ENCODE data around the gene PAGR1. TPM values are rescaled to one million over a fixed set of nuclear protein-coding genes. Genes with fewer than 3 reads are reported as not detected.

The PAGR1 gene
- total and polyA plus RNA-seq, 2 of the 13 experiments (the other 11 are each of a cell fraction or from before 2014, with no cell fraction given), result 9.8 to 66.4 TPM

DNA sequence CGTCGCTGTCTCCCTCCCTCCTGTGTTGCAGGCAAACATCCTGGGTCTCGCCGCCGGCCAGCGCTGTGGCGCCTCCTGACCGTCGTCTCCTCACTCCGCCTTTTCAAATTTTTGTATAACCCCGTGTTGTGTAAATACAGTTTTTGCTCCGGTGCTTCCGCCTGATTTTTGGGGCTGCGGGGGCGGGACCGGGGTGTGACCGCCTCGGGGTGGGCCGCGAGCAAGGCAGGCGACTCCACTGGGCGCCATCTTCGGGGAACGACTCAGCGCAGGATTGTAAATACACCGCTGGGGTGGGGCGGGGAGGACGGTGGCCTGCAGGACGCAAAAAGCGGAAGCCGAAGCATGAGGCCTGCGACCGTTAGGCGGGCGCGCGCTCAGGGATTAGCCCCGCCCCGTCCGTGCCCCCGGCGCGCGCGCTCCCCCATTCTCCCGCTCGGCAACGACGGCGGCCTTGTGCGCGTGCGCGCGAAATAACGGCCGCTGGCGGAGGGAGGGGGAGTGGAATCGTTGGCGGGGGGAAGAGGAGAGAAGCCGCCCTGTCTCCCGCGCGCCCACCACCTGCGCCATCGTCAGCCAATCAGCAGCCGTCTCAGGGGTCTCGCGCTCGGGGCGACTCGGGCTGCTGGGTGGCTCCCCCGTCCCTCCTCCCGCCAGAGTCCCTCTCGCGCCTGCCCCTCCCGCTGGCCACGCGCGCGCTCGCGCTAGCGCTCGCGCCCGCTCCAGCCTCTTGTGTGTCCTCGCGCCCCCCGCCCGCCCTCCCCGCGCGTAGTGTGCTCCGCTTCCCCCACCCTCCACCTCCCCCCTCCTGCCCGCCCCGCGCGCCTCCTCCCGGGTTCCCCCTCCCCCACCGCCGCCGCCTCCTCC, 10.5 kb upstream of the PAGR1 start (continued):
- no peak; the same call in 1 of the 2 replicates for TF ChIP-seq ZMYM3 (CRISPR knock-in tag; IDR thresholded peaks at IDR 0.05)
- TF ChIP-seq MXD4 (CRISPR knock-in tag; IDR thresholded peaks at IDR 0.05), result peak; percentile 85
- peak; percentile 37; the same call in 1 of the 2 replicates for TF ChIP-seq ZNF33B (CRISPR knock-in tag; IDR thresholded peaks at IDR 0.05)
- TF ChIP-seq ZNF780A (CRISPR knock-in tag; IDR thresholded peaks at IDR 0.05), result peak; percentile 93; the same call in 1 of the 2 replicates
- 0 out of 2 replicates have a peak, but pooled peaks have one; percentile 44 for TF ChIP-seq MTF1 (CRISPR knock-in tag; IDR thresholded peaks at IDR 0.05)
- TF ChIP-seq SMYD3 (CRISPR knock-in tag; IDR thresholded peaks at IDR 0.05), result peak; percentile 96
- peak; percentile 94 for TF ChIP-seq KMT2A (CRISPR knock-in tag; IDR thresholded peaks at IDR 0.05)
- peak; percentile 93 for TF ChIP-seq SIN3B (IDR thresholded peaks at IDR 0.05; ENCODE audit: low read length)
- TF ChIP-seq SP4 (CRISPR knock-in tag; IDR thresholded peaks at IDR 0.05), result peak; percentile 90
- no peak for TF ChIP-seq FOXA1 (IDR thresholded peaks at IDR 0.05)
- TF ChIP-seq FOXA1 (CRISPR knock-in tag; IDR thresholded peaks at IDR 0.05), result peak; percentile 97
- peak; percentile 88; the same call in 1 of the 2 replicates for TF ChIP-seq ZNF839 (CRISPR knock-in tag; IDR thresholded peaks at IDR 0.05; ENCODE audit: borderline replicate concordance)
- no peak for TF ChIP-seq NR2F6 (IDR thresholded peaks at IDR 0.05)
- TF ChIP-seq NR2F6 (CRISPR knock-in tag; IDR thresholded peaks at IDR 0.05), result peak; percentile 80
- peak; percentile 36; the same call in 1 of the 2 replicates for TF ChIP-seq SATB2 (CRISPR knock-in tag; IDR thresholded peaks at IDR 0.05)
- TF ChIP-seq, protein P1, sequence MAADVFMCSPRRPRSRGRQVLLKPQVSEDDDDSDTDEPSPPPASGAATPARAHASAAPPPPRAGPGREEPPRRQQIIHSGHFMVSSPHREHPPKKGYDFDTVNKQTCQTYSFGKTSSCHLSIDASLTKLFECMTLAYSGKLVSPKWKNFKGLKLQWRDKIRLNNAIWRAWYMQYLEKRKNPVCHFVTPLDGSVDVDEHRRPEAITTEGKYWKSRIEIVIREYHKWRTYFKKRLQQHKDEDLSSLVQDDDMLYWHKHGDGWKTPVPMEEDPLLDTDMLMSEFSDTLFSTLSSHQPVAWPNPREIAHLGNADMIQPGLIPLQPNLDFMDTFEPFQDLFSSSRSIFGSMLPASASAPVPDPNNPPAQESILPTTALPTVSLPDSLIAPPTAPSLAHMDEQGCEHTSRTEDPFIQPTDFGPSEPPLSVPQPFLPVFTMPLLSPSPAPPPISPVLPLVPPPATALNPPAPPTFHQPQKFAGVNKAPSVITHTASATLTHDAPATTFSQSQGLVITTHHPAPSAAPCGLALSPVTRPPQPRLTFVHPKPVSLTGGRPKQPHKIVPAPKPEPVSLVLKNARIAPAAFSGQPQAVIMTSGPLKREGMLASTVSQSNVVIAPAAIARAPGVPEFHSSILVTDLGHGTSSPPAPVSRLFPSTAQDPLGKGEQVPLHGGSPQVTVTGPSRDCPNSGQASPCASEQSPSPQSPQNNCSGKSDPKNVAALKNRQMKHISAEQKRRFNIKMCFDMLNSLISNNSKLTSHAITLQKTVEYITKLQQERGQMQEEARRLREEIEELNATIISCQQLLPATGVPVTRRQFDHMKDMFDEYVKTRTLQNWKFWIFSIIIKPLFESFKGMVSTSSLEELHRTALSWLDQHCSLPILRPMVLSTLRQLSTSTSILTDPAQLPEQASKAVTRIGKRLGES (CRISPR knock-in tag; IDR thresholded peaks at IDR 0.05; ENCODE audit: borderline replicate concordance), result peak; percentile 70; the same call in 1 of the 2 replicates
- TF ChIP-seq ZNF878 (CRISPR knock-in tag; IDR thresholded peaks at IDR 0.05), result peak; percentile 96
- TF ChIP-seq TBX3 (IDR thresholded peaks at IDR 0.05; ENCODE audit: borderline replicate concordance), result 0 out of 2 replicates have a peak, but pooled peaks have one; percentile 27
- TF ChIP-seq, protein P2, sequence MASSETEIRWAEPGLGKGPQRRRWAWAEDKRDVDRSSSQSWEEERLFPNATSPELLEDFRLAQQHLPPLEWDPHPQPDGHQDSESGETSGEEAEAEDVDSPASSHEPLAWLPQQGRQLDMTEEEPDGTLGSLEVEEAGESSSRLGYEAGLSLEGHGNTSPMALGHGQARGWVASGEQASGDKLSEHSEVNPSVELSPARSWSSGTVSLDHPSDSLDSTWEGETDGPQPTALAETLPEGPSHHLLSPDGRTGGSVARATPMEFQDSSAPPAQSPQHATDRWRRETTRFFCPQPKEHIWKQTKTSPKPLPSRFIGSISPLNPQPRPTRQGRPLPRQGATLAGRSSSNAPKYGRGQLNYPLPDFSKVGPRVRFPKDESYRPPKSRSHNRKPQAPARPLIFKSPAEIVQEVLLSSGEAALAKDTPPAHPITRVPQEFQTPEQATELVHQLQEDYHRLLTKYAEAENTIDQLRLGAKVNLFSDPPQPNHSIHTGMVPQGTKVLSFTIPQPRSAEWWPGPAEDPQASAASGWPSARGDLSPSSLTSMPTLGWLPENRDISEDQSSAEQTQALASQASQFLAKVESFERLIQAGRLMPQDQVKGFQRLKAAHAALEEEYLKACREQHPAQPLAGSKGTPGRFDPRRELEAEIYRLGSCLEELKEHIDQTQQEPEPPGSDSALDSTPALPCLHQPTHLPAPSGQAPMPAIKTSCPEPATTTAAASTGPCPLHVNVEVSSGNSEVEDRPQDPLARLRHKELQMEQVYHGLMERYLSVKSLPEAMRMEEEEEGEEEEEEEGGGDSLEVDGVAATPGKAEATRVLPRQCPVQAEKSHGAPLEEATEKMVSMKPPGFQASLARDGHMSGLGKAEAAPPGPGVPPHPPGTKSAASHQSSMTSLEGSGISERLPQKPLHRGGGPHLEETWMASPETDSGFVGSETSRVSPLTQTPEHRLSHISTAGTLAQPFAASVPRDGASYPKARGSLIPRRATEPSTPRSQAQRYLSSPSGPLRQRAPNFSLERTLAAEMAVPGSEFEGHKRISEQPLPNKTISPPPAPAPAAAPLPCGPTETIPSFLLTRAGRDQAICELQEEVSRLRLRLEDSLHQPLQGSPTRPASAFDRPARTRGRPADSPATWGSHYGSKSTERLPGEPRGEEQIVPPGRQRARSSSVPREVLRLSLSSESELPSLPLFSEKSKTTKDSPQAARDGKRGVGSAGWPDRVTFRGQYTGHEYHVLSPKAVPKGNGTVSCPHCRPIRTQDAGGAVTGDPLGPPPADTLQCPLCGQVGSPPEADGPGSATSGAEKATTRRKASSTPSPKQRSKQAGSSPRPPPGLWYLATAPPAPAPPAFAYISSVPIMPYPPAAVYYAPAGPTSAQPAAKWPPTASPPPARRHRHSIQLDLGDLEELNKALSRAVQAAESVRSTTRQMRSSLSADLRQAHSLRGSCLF (CRISPR knock-in tag; IDR thresholded peaks at IDR 0.05; ENCODE audit: borderline replicate concordance), result no peak
- TF ChIP-seq RFXANK (CRISPR knock-in tag; IDR thresholded peaks at IDR 0.05), result 0 out of 2 replicates have a peak, but pooled peaks have one; percentile 78

Data from HepG2 (cell line).